Measurements from ENCODE around the gene TTC8. TPM values are rescaled to one million over a fixed set of nuclear protein-coding genes. Genes with fewer than 3 reads are reported as not detected.
A peak's percentile ranks its signal among the peaks of the same experiment; 100 is the strongest.

The TTC8 gene
- polyA plus RNA-seq, 1 of the 3 experiments (the other 2 are of a cell fraction) = 51.6 TPM

GRCh38 chr14:88901991-88902390 is 77.5 kb downstream of the TTC8 start:
- ChIA-PET CTCF (interaction anchor here (0.9 to 7.2 kb wide), 5 partner anchors 51 to 221 kb away, joined by 3 to 49 read pairs (median 4); partner anchors contain the start of gene TTC8), POLR2A (interaction anchor here (3.2 to 3.6 kb wide), 3 partner anchors 76 to 110 kb away, joined by 34 to 38 read pairs (median 35); partner anchors contain the start of genes EML5 and TTC8)
- Histone ChIP-seq H3K9me2 (no peaks in the 10 kb centered on the region), H3K27me3 (ENCODE audit: insufficient read depth) (no peaks in the 10 kb centered on the region), H2AFZ (ENCODE audit: low read depth) (no peak overlapping the region), H3K4me1 (ENCODE audit: control insufficient read depth in 1 of 2, insufficient read depth in 2 of 2, low read depth in 1 of 2, low read length in 1 of 2) (peaks cover 0 to 41% of the 10 kb centered on the region in 2 experiments; a peak in 2 of 4 replicates), H3K4me3 (ENCODE audit: low read depth in 2 of 2, low read length in 1 of 2) (no peak overlapping the region), H3F3A (replicated peaks; ENCODE audit: insufficient read depth) (no peaks in the 10 kb centered on the region), H3K9me3 (no peaks in the 10 kb centered on the region), H3K79me2 (ENCODE audit: insufficient read depth) (no peaks in the 10 kb centered on the region), H3K4me2 (no peak overlapping the region), H3K27ac (ENCODE audit: low read depth in 2 of 2, low read length in 1 of 2) (peak overlapping the region in 1 of 2 experiments; percentile 100; a peak in 3 of 4 replicates), H3K9ac (no peak overlapping the region), H4K20me1 (ENCODE audit: insufficient read depth) (no peaks in the 10 kb centered on the region), H3K36me3 (replicated peaks in 1 of 2; ENCODE audit: control insufficient read depth in 1 of 2, insufficient read depth in 2 of 2, low read length in 1 of 2) (no peaks in the 10 kb centered on the region)
- no peak for DNase-seq
- 27% methylated on average over 2 of the region's 3 CpGs for WGBS (ENCODE audit: low lambda C conversion rate)
- TF ChIP-seq TCF12 (IDR thresholded peaks at IDR 0.05) (no peak), REST (IDR thresholded peaks at IDR 0.05; ENCODE audit: low read depth, low read length) (no peak), NFIC (IDR thresholded peaks at IDR 0.05; ENCODE audit: borderline replicate concordance) (no peak), FOXJ3 (CRISPR knock-in tag; IDR thresholded peaks at IDR 0.05) (no peak), YY1 (IDR thresholded peaks at IDR 0.05; ENCODE audit: low read depth) (no peak), EP300 (IDR thresholded peaks at IDR 0.05; ENCODE audit: borderline replicate concordance in 1 of 2, low read depth in 1 of 2, low read length in 1 of 2) (no peak), USF1 (IDR thresholded peaks at IDR 0.05; ENCODE audit: borderline replicate concordance, low read depth) (no peak), EZH2phosphoT487 (IDR thresholded peaks at IDR 0.05; ENCODE audit: borderline replicate concordance, low read depth) (no peak), CTCF (IDR thresholded peaks at IDR 0.05) (no peak)

GRCh38 chr14:88902850-88903249 is 78.4 kb downstream of the TTC8 start:
- ChIA-PET POLR2A (interaction anchor here (1.1 to 3.6 kb wide), 5 partner anchors 16 to 111 kb away, joined by 3 to 59 read pairs (median 34); partner anchors contain the start of genes EML5 and TTC8), CTCF (interaction anchor here (1.1 to 7.2 kb wide), 6 partner anchors 16 to 138 kb away, joined by 3 to 49 read pairs (median 4); partner anchors contain the start of gene TTC8)
- Histone ChIP-seq H3K4me3 (ENCODE audit: low read depth in 2 of 2, low read length in 1 of 2) (no peak overlapping the region), H3K9ac (no peak overlapping the region), H3F3A (replicated peaks; ENCODE audit: insufficient read depth) (no peaks in the 10 kb centered on the region), H3K9me2 (no peaks in the 10 kb centered on the region), H3K79me2 (ENCODE audit: insufficient read depth) (no peaks in the 10 kb centered on the region), H2AFZ (ENCODE audit: low read depth) (no peak overlapping the region), H4K20me1 (ENCODE audit: insufficient read depth) (no peaks in the 10 kb centered on the region), H3K9me3 (no peaks in the 10 kb centered on the region), H3K27ac (ENCODE audit: low read depth in 2 of 2, low read length in 1 of 2) (peak overlapping the region; percentile 25 to 100; a peak in 3 of 4 replicates), H3K27me3 (ENCODE audit: insufficient read depth) (no peaks in the 10 kb centered on the region), H3K4me2 (no peak overlapping the region), H3K36me3 (replicated peaks in 1 of 2; ENCODE audit: control insufficient read depth in 1 of 2, insufficient read depth in 2 of 2, low read length in 1 of 2) (no peaks in the 10 kb centered on the region), H3K4me1 (ENCODE audit: control insufficient read depth in 1 of 2, insufficient read depth in 2 of 2, low read depth in 1 of 2, low read length in 1 of 2) (peaks cover 0 to 41% of the 10 kb centered on the region in 2 experiments; a peak in 2 of 4 replicates)
- WGBS (ENCODE audit: low lambda C conversion rate) = 100% methylated on average over 1 of the region's 1 CpG
- DNase-seq = no peak
- no peak for TF ChIP-seq IRF3 (IDR thresholded peaks at IDR 0.05; ENCODE audit: low read depth, low read length)

Measured in SK-N-SH (cell line).